Measurements from ENCODE around the gene ZNF22.

ZNF22 gene

DNA sequence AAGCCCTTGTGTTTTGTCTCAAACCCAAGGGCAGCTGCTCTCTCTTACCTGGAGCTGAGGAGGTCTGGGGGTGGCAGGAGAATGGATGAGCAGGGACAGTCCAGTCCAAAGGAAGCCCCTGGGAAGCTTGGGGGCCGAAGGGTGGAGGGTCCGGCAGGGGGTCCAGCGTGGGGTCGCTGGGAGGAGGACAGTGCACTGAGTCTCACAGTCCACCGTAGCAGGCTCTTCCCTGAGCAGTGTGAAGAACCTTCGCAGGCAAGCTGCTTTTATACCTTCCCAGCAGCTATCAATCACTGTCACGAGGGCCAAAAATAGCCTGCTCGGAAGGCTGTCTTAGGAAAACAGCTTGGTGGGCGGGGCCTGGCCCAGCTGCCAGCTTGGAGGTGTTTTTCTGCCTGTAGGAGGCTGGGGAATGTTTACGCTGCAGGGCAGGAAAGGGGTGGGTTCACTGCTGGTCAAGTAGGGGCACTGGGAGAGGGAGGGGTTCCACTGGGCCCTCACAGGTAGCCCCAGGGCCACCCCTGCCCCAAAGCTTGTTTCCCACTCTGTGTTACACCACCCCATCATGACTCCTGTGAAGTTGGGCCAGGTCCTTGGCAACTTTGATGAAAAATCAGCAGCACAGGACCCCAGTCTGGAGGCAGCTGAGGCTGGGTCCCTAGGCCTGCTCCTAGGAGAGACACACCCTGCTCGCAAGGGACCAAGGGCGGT is 22.0 kb upstream of the ZNF22 start, which contains the start of gene DEPP1:
Gene DEPP1 (minus strand): TSS at position 240 of the 711 bp plus-strand sequence. CDS start 779 bp downstream, outside the sequence.
- H3K4me1 ChIP-seq (ENCODE audit: control insufficient read depth, insufficient read depth, low read length, unreplicated experiment): peaks cover 74% of the 10 kb centered on the region
- H3K79me2 ChIP-seq (ENCODE audit: control insufficient read depth, insufficient read depth, low read length, unreplicated experiment): peaks cover 10% of the 10 kb centered on the region
- H3K36me3 ChIP-seq (ENCODE audit: insufficient read depth, low read length): no peaks in the 10 kb centered on the region
- no peaks in the 10 kb centered on the region for H3K27me3 ChIP-seq (ENCODE audit: insufficient read depth, low read length)
- H3K4me3 ChIP-seq (ENCODE audit: low read depth, low read length): peak within 1 kb of the TSS; percentile 79
- H2AFZ ChIP-seq (ENCODE audit: low read length, unreplicated experiment): no peak within 1 kb of the TSS
- peak within 1 kb of the TSS; percentile 20 for H3K27ac ChIP-seq (ENCODE audit: low read depth, low read length)

DNA sequence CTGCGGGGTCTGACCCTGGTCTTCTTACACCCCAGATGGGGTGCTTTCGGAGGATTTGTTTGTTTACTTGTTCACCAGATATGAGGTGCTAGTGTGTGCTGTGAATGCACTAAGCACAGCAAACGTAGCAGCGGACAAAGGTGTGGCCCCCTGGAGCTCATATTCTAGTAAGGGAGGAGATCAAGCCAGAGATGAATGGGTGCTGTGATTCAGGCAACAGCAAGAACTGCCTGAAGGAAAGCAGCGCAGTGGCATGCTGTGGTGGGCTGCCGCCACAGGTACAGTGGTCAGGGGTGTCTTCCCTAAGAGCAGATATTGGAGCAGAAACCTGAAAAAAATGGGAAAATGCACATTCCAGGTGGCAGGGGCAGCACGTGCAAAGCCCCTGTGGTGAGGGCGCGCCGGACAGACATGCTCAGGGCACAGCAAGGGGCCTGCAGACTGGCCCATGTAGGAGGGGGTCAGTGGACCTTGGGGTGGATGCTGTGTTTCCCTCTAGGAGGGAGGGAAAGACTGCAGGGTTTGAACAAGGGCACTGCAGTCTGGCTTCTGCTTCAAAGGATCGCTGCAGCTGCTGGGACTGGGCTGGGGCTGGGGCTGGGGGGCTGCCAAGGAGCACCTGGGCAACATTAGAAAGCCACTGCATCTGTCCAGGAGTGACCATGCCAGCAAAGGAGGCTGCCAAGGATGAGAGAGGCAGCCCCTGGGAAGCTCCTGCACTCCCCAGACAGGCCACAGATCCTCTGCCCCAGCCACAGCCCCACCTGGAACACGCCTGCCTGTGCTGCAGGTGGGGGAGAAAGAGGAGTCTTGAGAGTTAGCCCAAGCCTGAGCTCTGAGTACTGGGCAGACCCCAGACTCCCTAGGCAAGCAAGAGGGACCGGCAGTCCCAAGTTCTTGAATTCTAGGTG is 21.2 kb upstream of the ZNF22 start:
- no peaks in the 10 kb centered on the region for H3K36me3 ChIP-seq (ENCODE audit: insufficient read depth, low read length)
- no peak overlapping the region for H2AFZ ChIP-seq (ENCODE audit: low read length, unreplicated experiment)
- H3K4me1 ChIP-seq (ENCODE audit: control insufficient read depth, insufficient read depth, low read length, unreplicated experiment): peaks cover 68% of the 10 kb centered on the region
- H3K27ac ChIP-seq (ENCODE audit: low read depth, low read length): peak overlapping the region; percentile 20
- H3K4me3 ChIP-seq (ENCODE audit: low read depth, low read length): no peak overlapping the region
- H3K27me3 ChIP-seq (ENCODE audit: insufficient read depth, low read length): no peaks in the 10 kb centered on the region
- peaks cover 10% of the 10 kb centered on the region for H3K79me2 ChIP-seq (ENCODE audit: control insufficient read depth, insufficient read depth, low read length, unreplicated experiment)

GRCh38 chr10:44980309-44981171 is 20.2 kb upstream of the ZNF22 start:
- Histone ChIP-seq H2AFZ (ENCODE audit: low read length, unreplicated experiment) (peak overlapping the region; percentile 18), H3K36me3 (ENCODE audit: insufficient read depth, low read length) (no peaks in the 10 kb centered on the region), H3K27me3 (ENCODE audit: insufficient read depth, low read length) (no peaks in the 10 kb centered on the region), H3K4me3 (ENCODE audit: low read depth, low read length) (peak overlapping the region; percentile 41), H3K27ac (ENCODE audit: low read depth, low read length) (peak overlapping the region; percentile 91), H3K79me2 (ENCODE audit: control insufficient read depth, insufficient read depth, low read length, unreplicated experiment) (peaks cover 10% of the 10 kb centered on the region), H3K4me1 (ENCODE audit: control insufficient read depth, insufficient read depth, low read length, unreplicated experiment) (peaks cover 63% of the 10 kb centered on the region)

DNA sequence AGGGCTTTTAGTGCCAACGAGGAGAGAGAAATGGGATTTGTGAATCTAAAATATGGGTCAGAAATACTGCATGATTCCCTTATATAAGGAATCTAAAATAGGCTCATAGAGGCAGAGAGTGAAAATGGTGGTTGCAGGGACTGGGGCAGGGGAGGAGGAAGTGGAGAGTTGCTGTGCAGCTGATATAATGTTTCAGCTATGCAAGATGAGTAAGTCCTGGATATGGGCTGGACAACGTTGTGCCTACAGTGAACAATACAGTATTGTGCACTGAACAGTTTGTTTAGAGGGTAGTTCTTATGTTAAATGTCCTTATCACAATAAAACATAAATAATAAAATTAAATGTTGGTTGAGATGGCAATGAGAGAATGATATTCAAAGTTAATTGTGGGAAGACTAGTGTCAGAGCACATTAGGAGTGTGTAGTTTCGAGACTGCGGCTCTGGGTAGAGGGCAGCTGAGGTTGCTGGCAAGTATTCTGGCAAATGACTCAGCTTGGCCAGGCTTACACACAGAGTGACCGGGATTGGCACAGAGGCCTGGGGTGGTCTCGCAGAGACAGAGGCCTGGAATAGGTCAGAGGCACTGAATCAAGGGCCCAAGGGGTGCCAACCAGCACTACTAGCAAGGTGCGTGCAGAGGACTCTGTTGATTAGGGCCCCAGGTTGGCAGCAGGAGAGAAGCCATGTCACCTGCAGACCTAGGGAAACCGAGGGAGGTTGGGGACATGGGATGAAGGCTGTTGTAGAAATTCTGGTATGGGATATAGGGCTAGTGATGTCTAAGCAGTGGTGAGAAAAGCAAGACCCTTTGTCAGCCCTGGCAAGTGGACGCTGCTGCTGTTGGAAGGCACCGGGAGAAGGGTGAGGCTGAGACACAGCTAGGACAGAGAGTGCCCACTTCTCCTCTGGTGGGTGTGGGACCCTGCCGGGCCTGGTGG is 19.3 kb upstream of the ZNF22 start:
- peaks cover 54% of the 10 kb centered on the region for H3K4me1 ChIP-seq (ENCODE audit: control insufficient read depth, insufficient read depth, low read length, unreplicated experiment)
- no peaks in the 10 kb centered on the region for H3K36me3 ChIP-seq (ENCODE audit: insufficient read depth, low read length)
- peaks cover 10% of the 10 kb centered on the region for H3K79me2 ChIP-seq (ENCODE audit: control insufficient read depth, insufficient read depth, low read length, unreplicated experiment)
- peak overlapping the region; percentile 91 for H3K27ac ChIP-seq (ENCODE audit: low read depth, low read length)
- peak overlapping the region; percentile 33 for H2AFZ ChIP-seq (ENCODE audit: low read length, unreplicated experiment)
- H3K4me3 ChIP-seq (ENCODE audit: low read depth, low read length): peak overlapping the region; percentile 41
- no peaks in the 10 kb centered on the region for H3K27me3 ChIP-seq (ENCODE audit: insufficient read depth, low read length)

DNA sequence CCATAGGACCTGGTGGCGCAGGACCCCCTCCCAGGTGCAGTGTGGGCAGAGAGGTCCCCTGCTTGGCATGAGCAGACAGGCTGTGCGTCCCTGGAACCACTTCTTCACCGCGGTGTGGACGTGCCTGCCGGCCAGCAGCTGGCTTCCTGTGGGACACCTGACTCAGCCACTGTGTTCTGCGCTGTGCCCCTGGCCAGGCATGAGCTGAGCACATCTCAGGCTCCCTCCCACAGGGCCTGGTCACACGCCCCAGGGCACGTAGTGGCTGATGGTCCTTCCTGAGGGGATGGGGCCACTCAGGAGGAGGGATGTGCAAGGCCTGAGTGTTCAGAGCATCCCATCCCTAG is 18.6 kb upstream of the ZNF22 start:
- H3K27me3 ChIP-seq (ENCODE audit: insufficient read depth, low read length): no peaks in the 10 kb centered on the region
- no peak overlapping the region for H2AFZ ChIP-seq (ENCODE audit: low read length, unreplicated experiment)
- H3K36me3 ChIP-seq (ENCODE audit: insufficient read depth, low read length): no peaks in the 10 kb centered on the region
- no peak overlapping the region for H3K4me3 ChIP-seq (ENCODE audit: low read depth, low read length)
- peaks cover 6% of the 10 kb centered on the region for H3K79me2 ChIP-seq (ENCODE audit: control insufficient read depth, insufficient read depth, low read length, unreplicated experiment)
- H3K27ac ChIP-seq (ENCODE audit: low read depth, low read length): peak overlapping the region; percentile 91
- peaks cover 53% of the 10 kb centered on the region for H3K4me1 ChIP-seq (ENCODE audit: control insufficient read depth, insufficient read depth, low read length, unreplicated experiment)

- H3K27me3 ChIP-seq (ENCODE audit: insufficient read depth, low read length): no peaks in the 10 kb centered on the region
- no peaks in the 10 kb centered on the region for H3K36me3 ChIP-seq (ENCODE audit: insufficient read depth, low read length)
- no peak overlapping the region for H3K4me3 ChIP-seq (ENCODE audit: low read depth, low read length)
- no peak overlapping the region for H2AFZ ChIP-seq (ENCODE audit: low read length, unreplicated experiment)
- H3K79me2 ChIP-seq (ENCODE audit: control insufficient read depth, insufficient read depth, low read length, unreplicated experiment): peaks cover 4% of the 10 kb centered on the region
- peaks cover 49% of the 10 kb centered on the region for H3K4me1 ChIP-seq (ENCODE audit: control insufficient read depth, insufficient read depth, low read length, unreplicated experiment)
- peak overlapping the region; percentile 91; the same call in 1 of the 2 replicates for H3K27ac ChIP-seq (ENCODE audit: low read depth, low read length)
Observed at GRCh38 chr10:44982496-44982895, 18.2 kb upstream of the ZNF22 start.

- Histone ChIP-seq H3K4me3 (ENCODE audit: low read depth, low read length) (no peak overlapping the region), H3K27me3 (ENCODE audit: insufficient read depth, low read length) (no peaks in the 10 kb centered on the region), H3K4me1 (ENCODE audit: control insufficient read depth, insufficient read depth, low read length, unreplicated experiment) (peaks cover 41% of the 10 kb centered on the region), H3K36me3 (ENCODE audit: insufficient read depth, low read length) (no peaks in the 10 kb centered on the region), H2AFZ (ENCODE audit: low read length, unreplicated experiment) (no peak overlapping the region), H3K27ac (ENCODE audit: low read depth, low read length) (no peak overlapping the region), H3K79me2 (ENCODE audit: control insufficient read depth, insufficient read depth, low read length, unreplicated experiment) (no peaks in the 10 kb centered on the region)
Observed at GRCh38 chr10:44983066-44983894, 17.4 kb upstream of the ZNF22 start.

GRCh38 chr10:44983895-44984278 is 16.8 kb upstream of the ZNF22 start:
- Histone ChIP-seq H2AFZ (ENCODE audit: low read length, unreplicated experiment) (no peak overlapping the region), H3K27ac (ENCODE audit: low read depth, low read length) (no peak overlapping the region), H3K4me1 (ENCODE audit: control insufficient read depth, insufficient read depth, low read length, unreplicated experiment) (peaks cover 39% of the 10 kb centered on the region), H3K27me3 (ENCODE audit: insufficient read depth, low read length) (no peaks in the 10 kb centered on the region), H3K79me2 (ENCODE audit: control insufficient read depth, insufficient read depth, low read length, unreplicated experiment) (no peaks in the 10 kb centered on the region), H3K36me3 (ENCODE audit: insufficient read depth, low read length) (no peaks in the 10 kb centered on the region), H3K4me3 (ENCODE audit: low read depth, low read length) (no peak overlapping the region)

GRCh38 chr10:44984671-44985101 is 16.0 kb upstream of the ZNF22 start:
- Histone ChIP-seq H3K4me3 (ENCODE audit: low read depth, low read length) (no peak overlapping the region), H3K36me3 (ENCODE audit: insufficient read depth, low read length) (no peaks in the 10 kb centered on the region), H3K27me3 (ENCODE audit: insufficient read depth, low read length) (no peaks in the 10 kb centered on the region), H3K4me1 (ENCODE audit: control insufficient read depth, insufficient read depth, low read length, unreplicated experiment) (peaks cover 34% of the 10 kb centered on the region), H2AFZ (ENCODE audit: low read length, unreplicated experiment) (no peak overlapping the region), H3K79me2 (ENCODE audit: control insufficient read depth, insufficient read depth, low read length, unreplicated experiment) (no peaks in the 10 kb centered on the region), H3K27ac (ENCODE audit: low read depth, low read length) (no peak overlapping the region)

All from ACC112 (cell line).